Parathyroid adenoma (tissue), 2 donors: ENCODE data around the gene SLN.

Source experiments
- H2AFZ ChIP-seq: fragments of 300-600 bp; sonication (generic); one replicate; pipeline ENCODE4 v1.7.0; 2017; ENCODE audit warnings: antibody characterized with exemption, mild to moderate bottlenecking
- H3K27ac ChIP-seq: fragments of 300-600 bp; sonication (generic); one replicate; pipeline ENCODE4 v1.7.0; 2017
- H3K27me3 ChIP-seq: fragments of 300-600 bp; sonication (generic); one replicate; pipeline ENCODE4 v1.7.0; 2017; ENCODE audit warnings: low read length; ENCODE audit not compliant: control insufficient read depth, insufficient read depth
- H3K36me3 ChIP-seq: fragments of 300-600 bp; sonication (generic); one replicate; pipeline ENCODE4 v1.7.0; 2017; ENCODE audit warnings: low read length; ENCODE audit not compliant: control insufficient read depth, insufficient read depth
- H3K4me1 ChIP-seq: fragments of 300-600 bp; sonication (generic); one replicate; pipeline ENCODE4 v1.7.0; 2017; ENCODE audit warnings: control low read depth
- H3K4me2 ChIP-seq: fragments of 300-600 bp; sonication (generic); one replicate; pipeline ENCODE4 v1.7.0; 2017; ENCODE audit warnings: low read length
- H3K4me3 ChIP-seq: fragments of 300-600 bp; sonication (generic); one replicate; pipeline ENCODE4 v1.7.0; 2017; ENCODE audit warnings: low read depth, low read length
- H3K79me2 ChIP-seq: fragments of 300-600 bp; sonication (generic); one replicate; pipeline ENCODE4 v1.7.0; 2017; ENCODE audit warnings: control low read depth
- H3K9ac ChIP-seq: fragments of 300-600 bp; sonication (generic); one replicate; pipeline ENCODE4 v1.7.0; 2017; ENCODE audit warnings: mild to moderate bottlenecking
- H3K9me3 ChIP-seq: fragments of 300-600 bp; sonication (generic); one replicate; pipeline ENCODE4 v1.7.0; 2017; ENCODE audit warnings: low read length; ENCODE audit not compliant: control insufficient read depth
- CTCF ChIP-seq: fragments of 300-600 bp; sonication (generic); IDR thresholded peaks from one replicate; pipeline ENCODE4 v1.7.0; 2017; ENCODE audit warnings: antibody characterized with exemption, mild to moderate bottlenecking
- donor health status: primary hyperparathyroidism.

Gene SLN

GRCh38 chr11:107659310-107659709, 52.5 kb downstream of the SLN start:
- H3K36me3 ChIP-seq, result no peaks in the 10 kb centered on the region
- no peaks in the 10 kb centered on the region for H3K79me2 ChIP-seq
- no peak overlapping the region for H3K4me2 ChIP-seq
- H3K27ac ChIP-seq, result no peak overlapping the region
- no peak for TF ChIP-seq CTCF
- no peaks in the 10 kb centered on the region for H3K27me3 ChIP-seq
- no peaks in the 10 kb centered on the region for H3K4me1 ChIP-seq
- no peak overlapping the region for H3K9ac ChIP-seq
- no peaks in the 10 kb centered on the region for H3K9me3 ChIP-seq
- no peak overlapping the region for H3K4me3 ChIP-seq
- H2AFZ ChIP-seq, result no peak overlapping the region
